Astrocyte (in vitro differentiated cells and primary cell): ENCODE data around the gene BMP6.

ENCODE experiments used
- EZH2 ChIP-seq: IDR thresholded peaks from 2 replicates; pipeline ENCODE4 v1.6.1; 2012; ENCODE audit warnings: mild to moderate bottlenecking, low read length, inconsistent platforms; ENCODE audit not compliant: insufficient read depth
- TF ChIP-seq, protein P1 (sequence below): IDR thresholded peaks from 2 replicates; pipeline ENCODE4 v1.5.1; 2011; ENCODE audit warnings: low read depth, mild to moderate bottlenecking, inconsistent platforms, low read length, moderate library complexity; ENCODE audit not compliant: insufficient read depth

DNA sequence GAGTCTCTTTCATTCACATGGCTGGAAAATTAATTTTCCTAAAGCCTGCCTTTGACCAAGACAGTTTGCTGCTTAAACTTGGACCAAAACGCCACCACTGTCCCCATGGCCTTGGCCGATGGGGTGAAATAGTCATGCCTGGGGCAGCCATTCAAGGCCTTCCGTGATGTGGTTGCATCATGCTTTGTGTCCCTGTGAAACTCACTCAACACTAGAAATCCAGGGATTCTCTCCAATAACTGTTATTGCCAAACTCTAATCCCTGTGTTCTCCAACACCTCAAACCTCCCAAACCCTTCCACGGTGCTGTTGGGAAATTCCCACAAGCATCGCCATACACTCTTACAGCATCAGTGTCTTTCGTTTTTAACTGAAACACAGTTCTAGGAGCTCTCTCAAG, 186.1 kb downstream of the BMP6 start:
- TF ChIP-seq, protein P1, sequence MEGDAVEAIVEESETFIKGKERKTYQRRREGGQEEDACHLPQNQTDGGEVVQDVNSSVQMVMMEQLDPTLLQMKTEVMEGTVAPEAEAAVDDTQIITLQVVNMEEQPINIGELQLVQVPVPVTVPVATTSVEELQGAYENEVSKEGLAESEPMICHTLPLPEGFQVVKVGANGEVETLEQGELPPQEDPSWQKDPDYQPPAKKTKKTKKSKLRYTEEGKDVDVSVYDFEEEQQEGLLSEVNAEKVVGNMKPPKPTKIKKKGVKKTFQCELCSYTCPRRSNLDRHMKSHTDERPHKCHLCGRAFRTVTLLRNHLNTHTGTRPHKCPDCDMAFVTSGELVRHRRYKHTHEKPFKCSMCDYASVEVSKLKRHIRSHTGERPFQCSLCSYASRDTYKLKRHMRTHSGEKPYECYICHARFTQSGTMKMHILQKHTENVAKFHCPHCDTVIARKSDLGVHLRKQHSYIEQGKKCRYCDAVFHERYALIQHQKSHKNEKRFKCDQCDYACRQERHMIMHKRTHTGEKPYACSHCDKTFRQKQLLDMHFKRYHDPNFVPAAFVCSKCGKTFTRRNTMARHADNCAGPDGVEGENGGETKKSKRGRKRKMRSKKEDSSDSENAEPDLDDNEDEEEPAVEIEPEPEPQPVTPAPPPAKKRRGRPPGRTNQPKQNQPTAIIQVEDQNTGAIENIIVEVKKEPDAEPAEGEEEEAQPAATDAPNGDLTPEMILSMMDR, result no peak
- TF ChIP-seq EZH2, result no peak
